HepG2 (cell line): Measurements from ENCODE around the gene PLEKHA5.

Experiments used
- NFRKB ChIP-seq: fragments of 450-650 bp; IDR thresholded peaks from 2 replicates; pipeline ENCODE4 v1.6.1; 2017
- POLR2A ChIP-seq, 2 experiments: IDR thresholded peaks; 2 replicates each; pipeline ENCODE4 v1.6.1; 2011; ENCODE audit warnings: low read depth in 2 of 2, low read length in 2 of 2, mild to moderate bottlenecking in 1 of 2, moderate library complexity in 1 of 2; ENCODE audit not compliant: insufficient read depth in 1 of 2

GRCh38 chr12:19312637-19313036, 183.1 kb downstream of the PLEKHA5 start:
- TF ChIP-seq NFRKB, result no peak
- TF ChIP-seq POLR2A (IDR thresholded peaks at IDR 0.05; ENCODE audit: insufficient read depth in 1 of 2, low read depth in 2 of 2, low read length in 2 of 2), result no peak
